ENCODE results near the gene TNFRSF13B.

The TNFRSF13B gene

DNA sequence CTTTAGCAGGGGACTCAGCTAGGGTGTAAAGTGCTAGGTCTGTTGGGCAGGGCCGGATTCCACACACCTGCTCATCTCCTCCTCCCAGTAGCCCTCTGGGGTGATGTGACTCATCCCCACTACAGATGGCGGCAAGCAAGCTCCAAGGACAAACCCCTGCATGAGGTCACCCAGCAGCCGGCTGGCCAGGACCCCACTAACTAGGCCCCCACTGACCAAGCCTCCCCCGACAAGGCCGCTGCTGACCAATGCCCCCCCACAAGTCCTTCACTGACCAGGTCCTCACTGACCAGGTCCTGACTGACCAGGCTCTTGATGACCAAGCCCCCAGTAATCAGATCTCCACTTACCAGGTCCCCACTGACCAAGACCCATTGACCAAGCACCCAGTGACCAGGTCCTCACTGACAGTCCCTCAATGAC, 36.7 kb downstream of the TNFRSF13B start:
- no peak overlapping the region for H3K4me3 Mint-ChIP-seq
- no peaks in the 10 kb centered on the region for H3K27me3 Mint-ChIP-seq
- DNase-seq: no peak
- no peaks in the 10 kb centered on the region for H3K4me1 Mint-ChIP-seq (ENCODE audit: low read depth)
- no peaks in the 10 kb centered on the region for H3K9me3 Mint-ChIP-seq
- no peak overlapping the region for H3K27ac Mint-ChIP-seq
- H3K36me3 Mint-ChIP-seq (ENCODE audit: low read depth): no peaks in the 10 kb centered on the region

DNA sequence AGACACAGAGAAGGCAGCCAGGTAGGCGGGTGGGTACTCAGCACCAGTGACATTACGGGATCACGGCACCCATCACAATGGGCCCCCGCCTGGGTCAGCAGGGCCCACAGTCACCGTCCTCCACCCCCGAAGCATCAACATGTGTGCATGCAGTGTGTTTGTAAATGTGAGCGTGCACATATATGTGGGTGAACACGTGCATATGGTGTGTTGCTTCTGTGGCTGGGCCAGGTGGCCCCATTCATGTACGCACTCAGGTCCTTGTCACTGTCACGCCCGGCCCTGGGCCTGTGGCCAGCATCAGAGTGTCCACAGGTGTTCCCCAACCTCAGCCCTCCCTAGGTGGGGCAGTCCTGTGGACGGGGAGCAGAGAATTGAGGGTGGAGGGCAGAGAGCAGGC, 37.1 kb downstream of the TNFRSF13B start:
- no peak for DNase-seq
- no peaks in the 10 kb centered on the region for H3K36me3 Mint-ChIP-seq (ENCODE audit: low read depth)
- H3K4me1 Mint-ChIP-seq (ENCODE audit: low read depth): no peaks in the 10 kb centered on the region
- no peaks in the 10 kb centered on the region for H3K27me3 Mint-ChIP-seq
- no peaks in the 10 kb centered on the region for H3K9me3 Mint-ChIP-seq
- no peak overlapping the region for H3K27ac Mint-ChIP-seq
- no peak overlapping the region for H3K4me3 Mint-ChIP-seq

DNA sequence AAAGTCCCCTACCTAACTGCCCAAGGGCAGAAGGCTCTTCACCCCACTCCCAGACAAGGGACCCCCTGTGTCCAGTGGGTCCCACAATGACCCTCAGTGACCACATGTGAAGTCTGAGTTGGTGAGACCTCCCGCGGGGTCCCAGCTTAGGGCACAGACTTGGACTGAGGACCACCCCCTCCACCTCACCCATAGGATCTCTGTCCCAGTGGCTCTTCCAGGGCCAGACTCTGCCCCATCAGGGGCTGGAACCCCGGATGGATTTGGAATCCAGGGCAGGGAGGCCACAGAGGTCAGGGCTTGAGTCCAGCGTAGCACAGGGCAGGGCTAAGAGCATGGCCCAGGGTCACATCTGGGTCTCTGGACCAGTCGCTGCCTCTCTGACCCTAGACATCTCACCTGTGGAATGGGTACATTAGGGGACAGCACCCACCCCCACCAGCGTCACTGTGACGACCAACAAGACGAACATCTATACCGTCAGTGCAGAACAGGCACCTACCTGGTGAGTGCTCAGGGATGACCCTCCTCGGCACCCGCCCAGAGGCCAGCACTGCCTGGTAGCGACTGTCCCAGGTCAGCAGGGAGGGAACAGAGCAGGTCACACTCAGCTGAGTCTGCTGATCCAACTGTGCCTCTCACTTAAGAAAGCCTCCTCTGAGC, 37.7 kb downstream of the TNFRSF13B start:
- H3K27me3 Mint-ChIP-seq: no peaks in the 10 kb centered on the region
- H3K9me3 Mint-ChIP-seq: no peaks in the 10 kb centered on the region
- H3K36me3 Mint-ChIP-seq (ENCODE audit: low read depth): no peaks in the 10 kb centered on the region
- peaks cover 2% of the 10 kb centered on the region for H3K4me1 Mint-ChIP-seq (ENCODE audit: low read depth)
- no peak overlapping the region for H3K4me3 Mint-ChIP-seq
- no peak for DNase-seq
- H3K27ac Mint-ChIP-seq: no peak overlapping the region

DNA sequence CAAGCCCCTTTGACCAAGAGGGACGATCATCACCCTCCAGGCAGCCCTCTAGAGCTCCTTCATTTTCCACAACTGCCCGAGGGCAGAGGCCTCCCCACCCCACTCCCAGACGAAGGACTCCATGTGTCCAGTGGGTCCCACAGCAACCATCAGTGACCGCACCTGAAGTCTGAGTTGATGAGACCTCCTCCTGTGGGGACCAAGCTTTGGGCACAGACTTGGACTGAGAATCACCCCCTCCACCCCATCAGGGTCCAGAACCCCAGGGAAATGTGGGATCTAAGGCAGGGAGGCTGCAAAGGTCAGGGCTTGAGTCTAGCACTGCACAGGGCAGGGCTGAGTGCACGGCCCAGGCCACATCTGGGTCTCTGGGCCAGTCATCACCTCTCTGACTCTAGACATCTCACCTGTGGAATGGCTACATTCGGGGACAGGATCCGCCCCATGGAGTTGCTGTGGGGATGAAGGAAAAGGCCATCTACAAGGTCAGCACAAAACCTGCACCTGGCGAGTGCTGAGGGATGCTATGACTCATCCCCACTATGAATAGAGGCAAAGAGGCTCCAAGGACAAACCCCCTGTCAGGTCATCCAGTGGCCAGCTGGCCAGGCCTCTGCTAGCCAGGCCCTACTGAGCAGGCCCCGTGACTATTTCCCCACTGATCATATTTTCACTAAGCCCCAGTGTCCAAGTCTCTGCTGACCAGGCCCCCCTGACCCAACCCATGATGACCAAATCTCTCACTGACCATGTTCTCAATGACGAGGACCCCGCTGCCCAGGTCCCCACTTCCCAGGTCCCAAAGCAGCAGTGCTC, 38.4 kb downstream of the TNFRSF13B start:
- no peak for DNase-seq
- Mint-ChIP-seq H3K27me3 (no peaks in the 10 kb centered on the region), H3K4me1 (ENCODE audit: low read depth) (peaks cover 7% of the 10 kb centered on the region), H3K36me3 (ENCODE audit: low read depth) (no peaks in the 10 kb centered on the region), H3K9me3 (no peaks in the 10 kb centered on the region), H3K4me3 (no peak overlapping the region), H3K27ac (no peak overlapping the region)

DNA sequence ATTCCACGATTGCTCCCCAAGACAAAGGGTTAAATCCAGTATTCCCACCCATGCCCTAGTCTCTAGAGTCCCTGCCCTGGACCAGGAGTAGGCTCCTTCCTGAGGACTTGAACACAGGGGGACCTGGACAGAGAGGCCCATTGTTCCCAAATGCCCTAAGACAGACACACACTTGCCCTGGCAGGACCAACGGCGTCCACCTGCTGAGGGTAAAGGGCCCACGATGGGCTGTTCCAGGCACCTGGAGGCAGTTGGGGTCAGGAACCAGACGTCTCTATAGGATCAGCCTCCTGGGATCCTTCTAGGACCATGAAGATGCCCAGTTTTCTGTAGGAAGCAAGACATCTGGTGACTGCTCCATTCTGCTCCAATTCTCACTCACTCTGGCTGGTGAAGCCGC, 39.3 kb downstream of the TNFRSF13B start:
- no peak overlapping the region for H3K27ac Mint-ChIP-seq
- H3K9me3 Mint-ChIP-seq: no peaks in the 10 kb centered on the region
- no peak overlapping the region for H3K4me3 Mint-ChIP-seq
- no peak for DNase-seq
- H3K4me1 Mint-ChIP-seq (ENCODE audit: low read depth): peaks cover 7% of the 10 kb centered on the region
- no peaks in the 10 kb centered on the region for H3K27me3 Mint-ChIP-seq
- H3K36me3 Mint-ChIP-seq (ENCODE audit: low read depth): no peaks in the 10 kb centered on the region

DNA sequence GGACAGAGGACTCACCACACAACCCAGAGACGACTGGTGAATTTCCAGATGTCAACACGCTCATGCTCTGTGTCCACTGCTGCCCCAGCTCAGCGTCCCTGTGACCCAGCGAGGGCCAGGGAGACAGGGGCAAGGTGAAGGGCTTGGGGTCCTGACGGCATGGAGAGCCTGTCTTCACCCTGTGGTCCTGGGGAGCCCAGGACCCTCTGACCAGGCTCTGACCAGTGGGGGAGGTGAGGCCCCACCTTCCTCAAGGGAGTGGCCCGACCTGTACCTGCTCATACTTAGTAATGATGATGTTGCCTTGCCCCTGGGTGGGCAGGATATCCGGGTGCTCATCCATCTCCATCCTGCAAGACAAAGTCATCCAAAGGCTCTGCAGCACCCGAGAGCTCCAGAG, 39.8 kb downstream of the TNFRSF13B start:
- H3K27me3 Mint-ChIP-seq: no peaks in the 10 kb centered on the region
- no peak overlapping the region for H3K27ac Mint-ChIP-seq
- H3K9me3 Mint-ChIP-seq: no peaks in the 10 kb centered on the region
- H3K4me3 Mint-ChIP-seq: no peak overlapping the region
- no peaks in the 10 kb centered on the region for H3K36me3 Mint-ChIP-seq (ENCODE audit: low read depth)
- peaks cover 7% of the 10 kb centered on the region for H3K4me1 Mint-ChIP-seq (ENCODE audit: low read depth)
- DNase-seq: no peak

DNA sequence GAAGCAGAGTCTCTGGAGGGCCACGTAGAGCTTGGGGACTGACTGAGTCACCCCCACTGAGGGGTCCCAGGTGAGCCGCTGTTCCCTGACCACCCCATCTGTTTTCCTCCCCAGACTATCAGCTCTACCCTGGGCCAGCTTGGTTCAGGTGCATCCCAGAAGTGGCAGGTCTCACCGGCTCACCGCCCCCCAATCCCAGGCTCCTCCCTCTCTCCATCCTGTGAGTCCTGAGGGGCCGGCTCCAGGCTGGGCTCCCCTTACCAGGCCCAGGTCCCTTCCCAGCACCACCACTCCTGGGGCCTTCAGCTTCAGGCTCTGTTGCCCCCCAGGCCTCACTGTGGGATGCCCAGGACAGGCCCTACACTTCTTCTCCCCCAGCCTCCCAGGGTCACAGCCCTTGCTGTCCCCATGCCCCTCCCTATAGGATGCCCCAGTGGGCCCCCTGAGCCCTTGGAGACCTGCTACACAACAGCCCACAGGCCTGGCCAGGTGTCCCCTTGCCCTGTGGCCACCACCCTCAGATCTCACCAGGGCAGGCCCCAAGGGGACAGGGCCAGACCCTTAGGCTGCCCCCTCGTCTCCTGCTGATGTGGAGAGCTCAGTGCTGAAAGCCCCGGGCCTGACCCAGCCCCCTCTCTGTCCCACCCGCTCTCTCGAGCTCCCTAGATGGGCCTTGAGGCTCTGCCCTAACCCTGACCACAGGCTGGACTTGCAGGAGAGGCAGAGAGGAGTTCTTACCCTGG, 40.4 kb downstream of the TNFRSF13B start:
- no peaks in the 10 kb centered on the region for H3K36me3 Mint-ChIP-seq (ENCODE audit: low read depth)
- DNase-seq: no peak
- no peak overlapping the region for H3K27ac Mint-ChIP-seq
- no peaks in the 10 kb centered on the region for H3K27me3 Mint-ChIP-seq
- H3K4me3 Mint-ChIP-seq: no peak overlapping the region
- no peaks in the 10 kb centered on the region for H3K9me3 Mint-ChIP-seq
- peaks cover 7% of the 10 kb centered on the region for H3K4me1 Mint-ChIP-seq (ENCODE audit: low read depth)

DNA sequence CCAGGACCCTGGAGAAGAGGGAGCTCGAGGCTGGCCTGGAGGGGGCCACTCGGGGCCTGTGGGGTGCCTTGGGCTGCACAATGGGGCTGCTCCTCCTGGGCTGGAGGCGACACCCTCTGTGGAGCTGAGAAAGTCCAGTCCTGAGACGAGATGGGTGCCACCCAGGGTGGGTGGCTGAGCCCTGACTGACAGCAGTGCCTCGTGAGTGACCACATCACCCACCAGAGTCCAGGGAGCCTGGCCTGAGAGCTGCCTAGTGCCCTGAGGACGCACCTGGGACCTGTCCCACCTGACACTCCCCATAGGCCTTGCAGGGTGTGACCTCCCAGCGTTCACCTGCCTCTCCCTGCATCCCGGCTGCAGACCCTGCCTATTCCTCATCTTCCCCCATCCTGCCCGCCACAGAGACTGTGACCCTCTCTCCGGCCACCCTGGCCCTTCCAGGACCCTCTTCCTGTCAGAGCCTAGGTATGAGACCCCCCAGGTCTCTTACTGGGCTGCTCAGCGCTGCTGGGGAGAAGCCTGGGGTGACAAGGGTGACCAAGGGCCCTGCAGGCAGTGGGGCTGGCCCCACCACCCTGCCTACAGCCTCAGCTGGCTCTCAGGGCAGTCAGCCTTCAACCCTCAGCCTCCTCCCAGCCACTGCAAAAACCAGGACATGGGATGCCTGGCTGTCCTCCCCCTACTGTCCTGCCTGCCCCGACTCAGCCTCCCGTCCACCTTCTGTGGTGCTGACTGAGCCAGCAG, 41.2 kb downstream of the TNFRSF13B start:
- DNase-seq: no peak
- no peak overlapping the region for H3K27ac Mint-ChIP-seq
- H3K4me3 Mint-ChIP-seq: no peak overlapping the region
- H3K36me3 Mint-ChIP-seq (ENCODE audit: low read depth): no peaks in the 10 kb centered on the region
- no peaks in the 10 kb centered on the region for H3K27me3 Mint-ChIP-seq
- peaks cover 7% of the 10 kb centered on the region for H3K4me1 Mint-ChIP-seq (ENCODE audit: low read depth)
- H3K9me3 Mint-ChIP-seq: no peaks in the 10 kb centered on the region

DNA sequence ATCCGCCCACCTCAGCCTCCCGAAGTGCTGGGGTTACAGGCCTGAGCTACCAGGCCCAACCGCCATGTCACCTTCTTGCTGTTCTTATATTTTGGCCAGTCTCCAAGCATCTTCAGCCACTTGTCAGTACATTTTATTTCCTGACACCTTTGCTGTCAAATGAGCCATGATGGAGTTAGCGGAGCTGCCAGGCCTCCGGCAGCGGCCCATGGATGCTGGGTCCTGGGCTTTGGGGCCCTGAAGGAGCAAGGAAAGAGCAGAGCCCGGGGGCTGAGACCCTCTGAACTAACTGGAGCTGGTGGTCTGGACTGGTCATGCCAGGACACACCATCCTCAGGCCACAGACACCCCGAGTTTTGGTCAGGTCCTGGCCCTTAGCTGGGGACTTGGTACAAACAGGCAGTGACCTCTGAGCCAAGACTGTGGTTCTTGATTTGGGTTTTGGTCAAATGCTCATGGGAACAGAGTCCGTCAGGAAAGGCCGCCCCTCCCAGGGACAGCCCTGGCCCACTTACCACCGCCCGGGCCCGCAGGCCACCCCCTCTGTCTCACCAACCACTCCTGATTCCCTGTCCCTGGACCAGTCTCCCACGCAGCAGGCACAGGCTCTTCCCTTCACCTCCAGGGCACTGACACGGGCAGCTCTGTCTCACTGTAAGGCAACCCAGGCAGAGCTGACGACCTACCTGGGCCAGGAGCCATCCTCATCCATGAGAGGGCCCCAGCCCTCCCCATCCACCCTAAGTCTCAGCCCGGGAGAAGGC, 42.0 kb downstream of the TNFRSF13B start:
- Mint-ChIP-seq H3K27ac (no peak overlapping the region), H3K27me3 (no peaks in the 10 kb centered on the region), H3K4me1 (ENCODE audit: low read depth) (peaks cover 7% of the 10 kb centered on the region), H3K9me3 (no peaks in the 10 kb centered on the region), H3K36me3 (ENCODE audit: low read depth) (no peaks in the 10 kb centered on the region), H3K4me3 (no peak overlapping the region)
- no peak for DNase-seq

DNA sequence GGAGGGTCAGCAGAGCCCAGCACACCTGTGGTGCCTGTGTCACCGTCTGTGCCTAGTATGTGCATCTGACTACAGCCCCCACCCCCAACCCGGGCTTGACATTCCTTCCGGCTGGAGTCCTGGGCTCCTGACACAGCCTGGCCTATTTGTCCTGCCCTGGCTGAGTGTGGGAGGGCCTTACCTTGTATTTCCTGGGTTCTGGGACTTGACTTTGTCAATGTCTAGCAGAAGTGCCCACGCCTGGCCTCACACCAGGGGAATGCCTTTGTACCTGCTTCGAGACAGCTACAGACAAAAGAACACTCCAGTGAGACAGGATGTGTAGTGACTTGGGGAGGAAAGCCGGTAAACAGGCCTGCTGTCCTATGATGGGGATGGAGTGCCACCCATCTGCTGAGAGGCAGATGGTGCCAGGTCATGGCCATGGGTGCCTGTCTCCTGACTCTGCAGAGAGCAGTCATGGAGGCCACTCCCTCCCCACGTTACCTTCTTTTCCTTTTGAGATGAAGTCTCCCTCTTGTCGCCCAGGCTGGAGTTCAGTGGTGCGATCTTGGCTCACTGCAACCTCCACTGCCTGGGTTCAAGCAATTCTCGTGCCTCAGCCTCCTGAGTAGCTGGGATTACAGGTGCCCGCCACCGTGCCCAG, 42.8 kb downstream of the TNFRSF13B start:
- Mint-ChIP-seq H3K4me3 (no peak overlapping the region), H3K9me3 (no peaks in the 10 kb centered on the region), H3K4me1 (ENCODE audit: low read depth) (peaks cover 7% of the 10 kb centered on the region), H3K27ac (no peak overlapping the region), H3K27me3 (no peaks in the 10 kb centered on the region), H3K36me3 (ENCODE audit: low read depth) (no peaks in the 10 kb centered on the region)
- no peak for DNase-seq

DNA sequence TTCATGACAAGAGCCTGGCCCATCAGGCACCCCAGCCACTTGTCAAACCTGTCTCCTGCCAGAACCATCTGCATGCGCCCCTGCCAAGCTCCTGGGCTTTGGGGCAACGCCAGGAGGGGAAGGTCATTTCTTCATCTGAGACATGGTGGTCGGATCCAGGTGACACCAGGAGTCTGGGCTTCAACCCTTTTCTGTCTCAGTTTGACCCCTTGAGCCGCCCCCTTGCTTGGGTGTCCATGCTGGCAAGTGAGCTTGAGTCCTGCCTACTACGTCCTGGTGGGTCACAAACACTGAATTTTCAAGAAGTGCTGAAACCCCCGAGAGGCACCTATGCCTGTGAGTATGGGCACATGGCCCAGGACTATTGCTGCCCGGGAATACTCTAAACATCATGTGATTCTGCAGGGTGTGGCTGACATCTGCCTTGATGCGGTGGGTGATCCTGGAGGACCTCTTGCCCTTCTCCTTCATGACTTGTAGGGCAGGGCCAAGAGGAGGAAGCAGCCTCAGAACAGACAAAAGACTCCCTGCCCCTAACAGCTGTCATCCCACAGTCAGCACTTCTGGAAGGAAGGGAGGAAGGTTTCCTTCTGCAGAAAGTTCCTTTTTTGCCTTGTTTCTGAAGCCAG, 43.4 kb downstream of the TNFRSF13B start:
- no peak overlapping the region for H3K4me3 Mint-ChIP-seq
- DNase-seq: no peak
- no peaks in the 10 kb centered on the region for H3K27me3 Mint-ChIP-seq
- H3K27ac Mint-ChIP-seq: no peak overlapping the region
- peaks cover 7% of the 10 kb centered on the region for H3K4me1 Mint-ChIP-seq (ENCODE audit: low read depth)
- H3K9me3 Mint-ChIP-seq: no peaks in the 10 kb centered on the region
- H3K36me3 Mint-ChIP-seq (ENCODE audit: low read depth): no peaks in the 10 kb centered on the region

DNA sequence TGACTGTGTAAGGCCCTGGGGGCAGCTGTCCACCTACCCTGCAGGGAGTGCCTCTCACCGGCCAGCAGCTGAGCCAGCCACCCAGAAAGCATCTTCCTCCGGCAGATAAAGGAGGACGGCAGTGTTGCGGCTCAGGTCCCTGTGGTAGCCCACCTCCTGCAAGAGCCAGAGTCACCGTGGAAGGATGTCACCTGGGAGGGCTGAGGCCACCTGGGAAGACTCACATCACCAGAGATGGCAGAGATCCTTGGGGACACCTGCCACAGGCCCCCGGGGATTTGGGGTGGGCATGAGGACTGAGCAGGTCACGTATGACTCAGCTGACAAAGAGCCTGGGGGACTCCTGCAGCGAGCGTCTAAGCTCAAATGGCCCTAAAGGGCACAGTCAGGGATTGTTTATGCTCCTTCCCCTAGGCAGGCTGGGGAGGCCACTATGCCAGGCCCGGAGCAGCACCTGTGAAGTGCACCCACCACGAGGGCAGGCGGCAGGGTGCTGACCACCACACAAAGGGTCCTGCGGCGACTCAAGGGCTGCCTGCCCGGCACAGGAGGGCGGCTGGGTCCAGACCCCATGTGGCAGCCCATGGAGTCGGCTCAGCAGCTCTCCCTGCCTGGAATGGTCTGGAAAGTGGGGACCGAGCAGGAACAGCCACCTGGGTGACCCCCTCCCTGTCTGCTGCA, 44.1 kb downstream of the TNFRSF13B start:
- H3K36me3 Mint-ChIP-seq (ENCODE audit: low read depth): no peaks in the 10 kb centered on the region
- no peaks in the 10 kb centered on the region for H3K9me3 Mint-ChIP-seq
- peaks cover 7% of the 10 kb centered on the region for H3K4me1 Mint-ChIP-seq (ENCODE audit: low read depth)
- H3K27me3 Mint-ChIP-seq: no peaks in the 10 kb centered on the region
- H3K4me3 Mint-ChIP-seq: no peak overlapping the region
- DNase-seq: no peak
- H3K27ac Mint-ChIP-seq: no peak overlapping the region

Data from activated T-cell treated with anti-CD3 and anti-CD28 coated beads, Interleukin-2, amount 50 U/mL, for 24 hours (primary cell).